GM19238 (cell line): Measurements from ENCODE around the gene CTNNBIP1.
A peak's percentile ranks its signal among the peaks of the same experiment; 100 is the strongest.
"Not testable (repeated sequence)": the region's sequence is repeated elsewhere in the genome, so short reads cannot be mapped to it uniquely, and the experiment has no call there.

Experiments used
- DNase-seq: peaks from one replicate; pipeline ENCODE4 v3.0.0; 2011; ENCODE audit warnings: low spot score; ENCODE audit not compliant: insufficient read length

CTNNBIP1 gene

GRCh38 chr1:9910076-9910422 is at the start of gene CTNNBIP1:
CTNNBIP1 (minus strand) TSS chr1:9910269; CDS start chr1:9872064, 38,205 bp downstream.
- peak; percentile 92 for DNase-seq

GRCh38 chr1:9957726-9958125 is 47.7 kb upstream of the CTNNBIP1 start:
- no peak for DNase-seq

- no peak for DNase-seq
Observed at GRCh38 chr1:9946315-9946714, 36.2 kb upstream of the CTNNBIP1 start.

- DNase-seq, result peak; percentile 88
Observed at GRCh38 chr1:9942939-9943788, 33.1 kb upstream of the CTNNBIP1 start, which contains the start of the genes LZIC and NMNAT1. LZIC (minus strand) TSS chr1:9943391; CDS start chr1:9936619, 6,772 bp downstream. NMNAT1 (plus strand) TSS chr1:9943475; CDS start chr1:9972074, 28,599 bp downstream.

DNA sequence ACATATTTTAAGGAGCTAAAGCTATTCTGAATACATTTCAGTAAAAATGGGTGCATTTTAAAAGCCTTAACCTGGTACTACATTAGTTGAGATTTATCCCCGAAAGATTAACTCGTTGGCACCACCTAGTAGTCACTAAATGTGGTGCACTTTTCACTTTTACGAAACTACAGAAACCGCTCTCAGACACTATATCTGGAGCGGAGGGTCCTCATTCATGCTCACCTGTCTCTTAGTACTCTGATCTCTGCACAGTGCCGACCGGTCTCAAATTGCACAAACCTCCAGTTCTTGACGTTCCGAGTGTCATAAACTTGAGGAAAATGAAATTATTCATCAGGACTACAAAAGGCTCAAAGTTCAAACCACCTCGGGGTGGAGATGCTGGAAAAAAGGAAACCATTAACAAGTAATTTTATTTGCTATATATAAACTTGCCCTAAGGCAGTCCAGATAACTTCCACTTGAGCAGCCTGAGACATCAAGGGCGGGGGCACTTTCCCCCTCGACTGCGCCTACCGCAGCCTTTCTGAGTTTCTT is 32.4 kb upstream of the CTNNBIP1 start:
- DNase-seq, result peak; percentile 42

DNA sequence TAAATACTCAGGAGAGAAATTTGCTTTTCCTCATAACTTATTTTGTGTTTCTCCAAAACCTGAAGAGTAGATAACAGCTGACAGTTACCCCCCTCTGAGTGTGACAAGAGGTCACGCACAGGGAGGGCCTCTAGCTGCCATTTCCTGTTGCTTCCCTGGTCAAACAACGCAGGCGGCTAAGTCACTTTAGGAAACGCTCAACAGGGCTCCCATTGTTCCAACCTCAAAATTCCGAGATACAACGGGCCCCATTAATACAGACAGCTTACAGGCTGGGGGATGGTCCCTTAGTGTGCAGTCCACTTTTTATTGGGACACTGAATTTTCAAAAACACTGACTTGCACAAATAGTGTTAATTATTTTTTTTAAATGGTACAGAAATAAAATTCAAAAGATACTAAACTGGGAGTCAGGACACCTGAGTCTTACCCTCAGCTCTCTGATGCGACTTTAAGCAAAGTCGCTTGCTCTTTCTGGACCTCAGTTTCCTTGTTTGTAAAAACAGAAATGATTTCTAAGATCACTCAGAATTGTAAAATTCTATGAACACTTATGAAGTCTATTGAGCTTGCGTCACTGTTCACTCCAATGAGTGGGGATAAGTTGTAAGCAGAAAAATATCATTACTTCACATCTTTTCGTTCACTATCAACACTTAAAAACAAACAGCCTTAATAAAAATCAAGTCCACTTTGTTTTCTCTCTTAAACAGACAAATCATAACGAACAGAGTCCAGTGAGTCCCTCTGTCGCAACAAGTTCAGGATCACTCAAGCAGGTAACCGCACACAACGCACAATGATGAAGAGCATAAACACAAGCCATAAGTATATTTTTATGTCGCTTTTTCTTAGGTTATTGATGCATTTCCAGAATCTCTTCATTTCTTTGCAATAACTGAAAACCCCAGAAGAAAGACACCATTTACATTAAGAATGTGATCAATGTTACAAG is 19.6 kb upstream of the CTNNBIP1 start:
- no peak for DNase-seq

DNA sequence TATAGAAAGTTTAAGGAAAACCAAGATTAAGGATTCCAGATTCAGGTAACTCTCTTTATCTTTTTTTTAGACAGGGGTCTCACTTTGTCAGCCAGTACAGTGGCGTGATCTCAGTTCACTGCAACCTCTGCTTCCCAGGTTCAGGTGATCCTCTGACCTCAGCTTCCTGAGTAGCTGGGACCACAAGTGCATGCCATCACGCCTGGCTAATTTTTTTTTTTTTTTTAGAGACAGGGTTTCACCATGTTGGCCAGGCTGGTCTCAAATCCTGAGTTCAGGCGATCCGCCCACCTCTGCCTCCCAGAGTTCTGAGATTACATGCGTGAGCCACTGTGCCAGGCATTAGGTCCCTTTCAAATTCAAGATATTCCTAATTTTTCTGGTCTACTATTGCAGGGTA is 17.2 kb upstream of the CTNNBIP1 start:
- DNase-seq, result no peak

GRCh38 chr1:9922342-9922741 is 12.3 kb upstream of the CTNNBIP1 start:
- DNase-seq, result no peak

DNA sequence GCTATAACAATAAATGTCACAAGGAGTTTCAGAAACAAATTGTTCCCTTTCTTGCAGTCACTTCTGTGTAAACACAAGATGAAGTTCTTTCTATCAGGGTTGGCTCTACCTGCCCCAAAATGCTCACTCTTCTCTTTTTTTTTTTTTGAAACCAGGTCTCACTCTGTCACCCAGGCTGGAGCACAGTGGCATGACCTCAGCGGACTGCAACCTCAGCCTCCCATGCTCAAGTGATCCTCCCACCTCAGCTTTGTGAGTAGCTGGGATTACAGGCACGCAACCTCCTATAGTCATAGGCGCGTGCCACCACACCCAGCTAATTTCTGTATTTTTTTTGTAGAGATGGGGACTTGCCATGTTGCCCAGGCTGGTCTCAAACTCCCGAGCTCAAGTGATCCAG is 10.5 kb upstream of the CTNNBIP1 start:
- no peak for DNase-seq

- no peak for DNase-seq
Observed at GRCh38 chr1:9917901-9918300, 7.8 kb upstream of the CTNNBIP1 start.

DNA sequence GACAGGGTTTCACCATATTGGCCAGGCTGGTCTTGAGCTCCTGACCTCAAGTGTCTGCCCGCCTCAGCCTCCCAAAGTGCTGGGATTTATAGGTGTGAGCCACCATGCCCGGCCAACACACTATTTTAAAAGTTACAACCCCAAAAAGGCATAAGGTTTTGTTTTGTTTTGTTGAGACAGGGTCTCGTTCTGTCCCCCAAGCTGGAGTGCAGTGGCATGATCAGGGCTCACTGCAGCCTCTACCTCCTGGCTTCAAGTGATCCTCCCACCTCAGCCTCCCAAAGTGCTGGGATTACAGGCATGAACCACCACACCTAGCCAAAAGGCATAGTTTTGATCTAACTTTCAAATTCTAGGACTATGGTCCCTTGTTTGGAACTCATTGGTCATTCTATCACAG is 7.4 kb upstream of the CTNNBIP1 start:
- not testable (repeated sequence) for DNase-seq

DNA sequence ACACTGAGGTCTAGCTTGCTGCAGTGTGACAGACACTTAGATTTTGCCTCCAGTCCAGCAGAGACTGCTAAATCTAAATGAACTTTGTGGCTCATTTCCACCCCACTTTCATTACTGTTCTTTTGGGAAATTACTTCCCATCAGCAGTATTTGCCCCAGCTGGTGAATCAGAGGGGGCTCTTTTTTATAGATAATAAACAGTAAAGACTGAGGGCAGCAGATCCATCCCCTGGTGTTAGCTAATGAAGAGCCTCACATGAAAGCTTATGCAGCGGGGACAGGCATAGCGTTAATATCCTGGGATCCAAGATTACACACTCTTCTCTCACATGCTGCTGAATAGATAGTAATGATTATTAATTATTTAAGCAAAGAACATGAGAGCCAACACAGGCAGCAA is 6.4 kb upstream of the CTNNBIP1 start:
- no peak for DNase-seq

GRCh38 chr1:9914610-9914937 is 4.5 kb upstream of the CTNNBIP1 start:
- DNase-seq, result no peak

DNA sequence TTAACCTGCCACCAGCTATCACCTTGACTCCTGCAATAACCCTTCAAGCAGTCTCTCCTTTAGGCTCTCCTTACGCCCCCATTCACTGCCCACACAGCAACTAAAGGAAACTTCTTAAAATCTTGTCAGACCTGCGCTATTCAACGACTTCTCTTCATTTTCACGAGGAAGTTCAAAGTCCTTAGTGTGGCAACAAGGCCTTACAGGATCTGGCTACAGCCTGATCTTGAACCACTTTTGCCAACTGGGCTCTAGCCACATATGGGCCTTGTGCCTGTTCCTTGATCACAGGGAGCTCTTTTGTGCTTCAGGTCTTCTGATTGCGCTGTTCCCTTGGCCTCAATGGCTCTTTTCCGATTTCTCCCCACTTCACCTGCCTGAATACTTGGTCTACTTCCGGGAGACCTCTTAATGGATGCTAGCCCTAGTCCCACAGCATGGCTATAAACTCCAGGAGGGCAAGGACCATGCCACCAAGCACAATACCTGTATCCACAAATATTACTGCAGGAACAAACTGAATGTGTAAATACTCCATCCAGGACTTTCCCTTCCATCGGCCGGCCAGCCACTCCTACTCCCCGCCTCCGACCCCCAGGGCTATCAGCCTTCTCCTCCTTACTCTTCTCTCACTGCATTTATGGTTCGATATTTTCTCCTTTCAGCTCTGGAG is 2.3 kb upstream of the CTNNBIP1 start:
- no peak for DNase-seq

DNA sequence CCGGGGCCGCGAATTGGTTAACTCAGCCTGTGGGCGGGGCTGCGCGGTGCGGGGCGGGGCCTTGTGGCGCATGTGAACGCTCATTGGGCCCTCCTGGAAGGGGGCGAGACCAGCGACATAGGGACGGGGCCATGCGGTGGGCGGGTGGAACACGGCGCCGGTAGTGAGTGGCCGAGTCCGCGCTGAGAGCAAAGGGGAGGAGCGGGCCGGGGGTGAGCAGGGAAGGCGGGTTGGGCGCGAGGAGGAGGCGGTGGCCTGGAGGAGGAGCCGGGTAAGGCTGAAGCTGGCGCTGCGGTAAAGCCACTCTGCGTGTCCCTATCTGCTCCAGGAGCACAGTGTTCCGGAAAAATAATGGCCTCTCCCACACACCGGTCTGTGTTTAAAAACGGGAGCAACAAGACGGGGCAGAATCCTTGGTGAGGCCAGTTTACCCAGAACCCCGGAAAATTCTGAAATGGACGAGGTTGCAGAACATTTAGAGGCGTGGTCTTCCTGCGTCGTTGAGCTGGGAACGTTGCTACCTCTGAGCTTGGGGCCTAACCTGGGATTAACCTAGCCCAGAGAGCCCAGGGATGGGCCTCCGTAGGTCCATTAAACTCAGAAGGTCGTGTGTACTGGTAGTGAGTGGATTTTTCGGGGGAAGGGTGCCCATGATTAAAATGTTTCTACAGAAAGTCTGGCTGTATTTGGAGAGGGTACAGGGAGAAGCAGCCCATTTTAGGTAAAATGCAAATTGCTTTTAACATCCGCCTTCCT is 532 bp upstream of the CTNNBIP1 start:
- peak; percentile 98 for DNase-seq

- no peak for DNase-seq
Observed at GRCh38 chr1:9909234-9910046, 629 bp downstream of the CTNNBIP1 start.

- DNase-seq, result no peak
Observed at GRCh38 chr1:9908871-9909233, 1.2 kb downstream of the CTNNBIP1 start.

- no peak for DNase-seq
Observed at GRCh38 chr1:9907441-9907840, 2.6 kb downstream of the CTNNBIP1 start.

DNA sequence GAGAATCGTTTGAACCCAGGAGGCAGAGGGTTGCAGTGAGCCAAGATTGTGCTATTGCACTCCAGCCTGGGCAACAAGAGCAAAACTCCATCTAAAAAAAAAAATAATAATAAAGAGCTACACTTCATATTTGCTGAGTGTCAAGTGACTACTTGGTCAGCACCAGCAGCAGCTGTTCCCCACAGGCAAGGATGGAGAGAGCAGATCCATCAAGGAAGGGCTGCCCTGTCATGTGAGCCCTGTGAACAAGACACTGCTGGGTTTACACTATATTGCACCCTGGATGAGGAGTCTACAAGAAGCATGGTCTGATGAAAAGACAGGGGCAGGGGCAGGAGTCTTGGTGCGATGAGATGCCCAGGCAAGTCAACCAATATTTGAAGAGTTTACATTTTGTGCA is 3.6 kb downstream of the CTNNBIP1 start:
- DNase-seq, result no peak

- no peak for DNase-seq
Observed at GRCh38 chr1:9905010-9905409, 5.1 kb downstream of the CTNNBIP1 start.
